HG03135 (cell line): ENCODE measurements around the gene BTF3L4.

Source experiments
- ATAC-seq: cut with Tn5 transposase; IDR thresholded peaks from one replicate; pipeline ENCODE4 v1.9.1; 2021; ENCODE audit warnings: mild to moderate bottlenecking, moderate library complexity; ENCODE audit not compliant: unreplicated experiment

Gene BTF3L4

GRCh38 chr1:52122384-52122783 is 66.3 kb downstream of the BTF3L4 start:
- ATAC-seq = no peak

GRCh38 chr1:52123622-52124021 is 67.5 kb downstream of the BTF3L4 start:
- no peak for ATAC-seq

GRCh38 chr1:52125736-52126359 is 69.8 kb downstream of the BTF3L4 start:
- ATAC-seq = no peak

GRCh38 chr1:52127181-52128180 is 71.4 kb downstream of the BTF3L4 start:
- no peak for ATAC-seq

- ATAC-seq = peak; percentile 52
Observed at GRCh38 chr1:52139817-52140540, 83.9 kb downstream of the BTF3L4 start.
